NCI-H2227 (cell line): ENCODE measurements around the gene TLCD5.

Experiments
- DNase-seq: peaks from one replicate; lab custom pipeline; 2025; ENCODE audit not compliant: unreplicated experiment; lab: John Stamatoyannopoulos, UW

Gene TLCD5

DNA sequence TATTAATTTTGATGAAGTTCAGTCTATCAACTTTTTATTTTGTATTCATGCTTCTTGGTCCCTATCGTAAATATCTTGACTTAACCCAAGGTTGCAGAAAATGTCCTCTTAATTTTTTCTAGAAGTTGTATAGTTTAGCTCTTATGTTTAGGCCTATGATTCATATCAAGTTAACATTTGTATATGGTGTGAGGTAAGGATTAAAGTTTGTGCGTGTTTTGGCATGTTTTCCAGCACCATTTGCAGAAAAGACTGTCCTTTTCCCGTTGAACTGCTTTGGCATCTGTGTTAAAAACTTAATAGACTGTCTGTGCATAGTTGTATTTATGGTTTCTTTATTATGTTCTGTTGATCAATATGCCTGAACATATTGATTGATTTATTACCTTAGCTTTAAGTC lies 53.4 kb downstream of the TLCD5 start:
- no peak for DNase-seq

DNA sequence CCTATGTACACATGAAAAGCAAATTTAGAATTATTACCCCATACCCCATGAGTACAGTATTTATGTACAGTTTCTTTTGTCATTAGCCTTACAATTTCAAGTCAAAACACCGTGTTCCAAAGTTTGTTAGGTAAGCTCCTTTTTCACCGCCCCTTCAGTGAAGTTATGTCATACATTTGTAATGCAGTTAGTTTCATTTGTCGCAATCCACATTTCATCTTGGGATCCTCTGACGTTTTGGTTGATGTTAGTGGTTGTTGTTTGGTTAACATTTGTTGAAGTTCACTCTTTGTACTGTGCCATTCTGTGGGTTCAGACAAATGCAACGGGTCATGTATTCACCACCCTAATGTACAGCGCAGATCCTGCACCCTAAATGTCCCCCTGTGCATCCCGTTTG lies 56.3 kb downstream of the TLCD5 start:
- no peak for DNase-seq
